Body of pancreas (tissue), 4 donors: ENCODE results near the gene FLRT2. TPM values are rescaled to one million over a fixed set of nuclear protein-coding genes. Genes with fewer than 3 reads are reported as not detected.

Experiments
- ATAC-seq: fragments of 150-250 bp; one replicate; pipeline ENCODE4 v1.9.1; 2016
- DNase-seq, 4 donors: peaks; one replicate each; pipeline ENCODE4 v3.0.0-alpha.2; 2019
- H3K27ac ChIP-seq, 4 donors: fragments of 200-600 bp; sonication (generic); 1 replicate in 3 of 4; 2 replicates in 1 of 4; pipeline versions ENCODE4 v1.5.1 to v1.6.1; 2016 to 2019; ENCODE audit warnings: mild to moderate bottlenecking in 1 of 4, mixed read lengths in 1 of 4, moderate library complexity in 1 of 4
- H3K27me3 ChIP-seq, 2 donors: fragments of 200-600 bp; sonication (generic); one replicate each; pipeline ENCODE4 v1.6.0; 2016; ENCODE audit warnings: mild to moderate bottlenecking in 1 of 2
- H3K36me3 ChIP-seq, 2 donors: fragments of 200-600 bp; sonication (generic); replicated peaks in 1 of 2; 2 replicates each; pipeline ENCODE4 v1.5.1; 2016; ENCODE audit warnings: low read depth in 2 of 2; ENCODE audit not compliant: insufficient read depth in 1 of 2
- H3K4me1 ChIP-seq: fragments of 200-600 bp; sonication (generic); one replicate; pipeline ENCODE4 v1.6.0; 2016
- H3K4me3 ChIP-seq, 2 donors: fragments of 200-600 bp; sonication (generic); 1 replicate in 1 of 2; 2 replicates in 1 of 2; pipeline ENCODE4 v1.5.1; 2016 to 2019
- H3K9me3 ChIP-seq, 3 donors: fragments of 200-600 bp; sonication (generic); 1 replicate in 2 of 3; 2 replicates in 1 of 3; pipeline ENCODE4 v1.5.1; 2016
- CTCF ChIP-seq, 7 experiments: fragments of 450-650 bp in 4 of 7; fragments of 200-600 bp in 3 of 7; sonication (generic) in 3 of 7; IDR thresholded peaks; one replicate each; pipeline ENCODE4 v1.5.1; 2016 to 2019; ENCODE audit warnings: antibody characterized with exemption in 7 of 7
- POLR2A ChIP-seq, 3 donors: fragments of 450-650 bp; IDR thresholded peaks; one replicate each; pipeline ENCODE4 v1.6.1; 2016; ENCODE audit warnings: antibody characterized with exemption in 3 of 3, mild to moderate bottlenecking in 2 of 3
- WGBS, 2 donors: methylation state at CpG; one replicate each; pipeline ENCODE4 v1.1.5; 2017; 5-methylcytosine and 5-hydroxymethylcytosine counted together
- intact Hi-C: fragments of 100-400 bp; cut with DNase I; formaldehyde crosslinking; loops from one replicate; pipeline ENCODE4 v1.15.1; 2023
- total RNA-seq, 2 donors: library from RNA; depleted of rRNA; stranded (reverse); fragments of >200 nt; gene quantifications; one replicate each; pipeline ENCODE4 v1.1.0, GENCODE V29; 2016

The FLRT2 gene
- total RNA-seq, 2 donors from 2014 or later, result 37.6 to 114 TPM

GRCh38 chr14:85528897-85529631 lies 880 bp upstream of the FLRT2 start:
- 2 to 4% methylated on average over 29 of the region's 29 CpGs for WGBS, 2 donors
- H3K4me3 ChIP-seq, result peak overlapping the region; percentile 55 to 73
- peak in 1 of 3 donors; percentile 24 for TF ChIP-seq POLR2A (IDR thresholded peaks at IDR 0.05)
- TF ChIP-seq CTCF (IDR thresholded peaks at IDR 0.05), result no peak
- no peaks in the 10 kb centered on the region for H3K27me3 ChIP-seq
- peaks cover 35% of the 10 kb centered on the region for H3K4me1 ChIP-seq
- no peaks in the 10 kb centered on the region for H3K9me3 ChIP-seq
- DNase-seq (peak in 2 of 4 donors; percentile 30 to 45), ATAC-seq (no peak)
- H3K27ac ChIP-seq, result peak overlapping the region; percentile 68 to 91 (median 82)
- H3K36me3 ChIP-seq, result no peaks in the 10 kb centered on the region
- intact Hi-C loops, result no loop called here

- intact Hi-C loops, result no loop called here
- TF ChIP-seq POLR2A (IDR thresholded peaks at IDR 0.05) (no peak), CTCF (IDR thresholded peaks at IDR 0.05) (no peak)
- no peaks in the 10 kb centered on the region for H3K27me3 ChIP-seq
- peak overlapping the region; percentile 75 to 91 (median 84) for H3K27ac ChIP-seq
- peak overlapping the region; percentile 55 to 73 for H3K4me3 ChIP-seq
- H3K36me3 ChIP-seq, result no peaks in the 10 kb centered on the region
- DNase-seq (no peak), ATAC-seq (no peak)
- H3K4me1 ChIP-seq, result peaks cover 28% of the 10 kb centered on the region
- H3K9me3 ChIP-seq, result no peaks in the 10 kb centered on the region
- 0% methylated on average over 7 of the region's 7 CpGs for WGBS, 2 donors
Observed at GRCh38 chr14:85530626-85531025, 682 bp downstream of the FLRT2 start.

- WGBS, 2 donors, result 1 to 3% methylated on average over 19 to 29 of the region's 29 CpGs
- Histone ChIP-seq H3K36me3 (no peaks in the 10 kb centered on the region), H3K27ac (peak overlapping the region; percentile 75 to 91 (median 84)), H3K4me1 (peaks cover 23% of the 10 kb centered on the region), H3K4me3 (peak overlapping the region; percentile 55 to 73), H3K9me3 (no peaks in the 10 kb centered on the region), H3K27me3 (no peaks in the 10 kb centered on the region)
- intact Hi-C loops, result no loop called here
- peak; percentile 71 to 73 (median 72) for DNase-seq
- TF ChIP-seq POLR2A (IDR thresholded peaks at IDR 0.05), result peak; percentile 32 to 65 (median 62)
- TF ChIP-seq CTCF (IDR thresholded peaks at IDR 0.05), result no peak
- ATAC-seq, result peak; percentile 33
Observed at GRCh38 chr14:85531141-85531586, 1.2 kb downstream of the FLRT2 start.

- WGBS, 2 donors, result 0 to 1% methylated on average over 52 to 61 of the region's 61 CpGs
- Histone ChIP-seq H3K4me3 (peak overlapping the region; percentile 55 to 73), H3K27me3 (no peaks in the 10 kb centered on the region), H3K9me3 (no peaks in the 10 kb centered on the region), H3K4me1 (peaks cover 20% of the 10 kb centered on the region), H3K27ac (peak overlapping the region; percentile 75 to 91 (median 84)), H3K36me3 (no peaks in the 10 kb centered on the region)
- DNase-seq (peak; percentile 66 to 72 (median 69)), ATAC-seq (peak; percentile 12)
- intact Hi-C loops, result no loop called here
- peak in 4 of 7 experiments; percentile 25 to 49 (median 42) for TF ChIP-seq CTCF (IDR thresholded peaks at IDR 0.05)
- peak in 2 of 3 donors; percentile 55 to 62 for TF ChIP-seq POLR2A (IDR thresholded peaks at IDR 0.05)
Observed at GRCh38 chr14:85531587-85532373, 1.8 kb downstream of the FLRT2 start.
